HG02970 (cell line): ENCODE results near the gene PHACTR3.

Experiments
- ATAC-seq: cut with Tn5 transposase; IDR thresholded peaks from one replicate; pipeline ENCODE4 v1.9.1; 2021; ENCODE audit warnings: mild to moderate bottlenecking, moderate library complexity, moderate number of reproducible peaks; ENCODE audit not compliant: unreplicated experiment, low FRiP score

The PHACTR3 gene

DNA sequence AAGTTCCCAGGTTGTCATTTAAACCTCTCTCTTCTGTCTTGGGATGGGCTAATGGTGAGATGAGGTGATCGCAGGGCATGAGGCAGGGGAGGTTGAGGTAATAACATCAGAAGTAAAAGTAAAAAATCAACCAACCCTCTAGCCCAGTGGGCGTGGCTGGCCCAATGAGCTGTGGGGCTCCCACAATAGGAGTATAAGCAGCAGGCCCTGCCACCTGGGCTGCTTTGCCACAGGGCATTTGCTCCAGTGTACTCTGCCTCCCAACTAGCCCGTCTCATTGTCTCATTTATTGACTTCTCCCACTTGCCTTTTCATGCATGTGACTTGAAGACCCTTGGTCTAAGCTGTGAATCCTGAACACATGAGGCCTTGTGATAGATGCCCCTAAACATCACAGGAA is 62.8 kb downstream of the PHACTR3 start:
- ATAC-seq: no peak

DNA sequence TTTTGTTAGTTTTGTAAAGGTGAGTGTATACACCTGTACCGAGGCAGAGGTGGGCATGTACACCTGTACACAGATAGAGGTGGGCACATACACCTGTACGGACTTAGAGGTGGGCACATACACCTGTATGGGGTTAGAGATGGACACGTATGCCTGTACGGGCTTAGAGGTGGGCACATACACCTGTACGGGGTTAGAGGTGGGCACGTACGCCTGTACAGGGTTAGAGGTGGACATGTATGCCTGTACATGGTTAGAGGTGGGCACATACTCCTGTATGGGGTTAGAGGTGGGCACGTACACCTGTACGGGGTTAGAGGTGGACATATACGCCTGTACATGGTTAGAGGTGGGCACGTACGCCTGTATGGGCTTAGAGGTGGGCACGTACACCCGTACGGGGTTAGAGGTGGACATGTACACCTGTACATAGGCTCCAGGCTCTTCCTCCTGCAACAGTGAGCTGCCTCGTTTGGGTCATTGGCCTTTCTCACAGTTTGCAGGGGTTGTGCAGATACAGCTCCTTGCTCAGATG is 63.7 kb downstream of the PHACTR3 start:
- no peak for ATAC-seq

DNA sequence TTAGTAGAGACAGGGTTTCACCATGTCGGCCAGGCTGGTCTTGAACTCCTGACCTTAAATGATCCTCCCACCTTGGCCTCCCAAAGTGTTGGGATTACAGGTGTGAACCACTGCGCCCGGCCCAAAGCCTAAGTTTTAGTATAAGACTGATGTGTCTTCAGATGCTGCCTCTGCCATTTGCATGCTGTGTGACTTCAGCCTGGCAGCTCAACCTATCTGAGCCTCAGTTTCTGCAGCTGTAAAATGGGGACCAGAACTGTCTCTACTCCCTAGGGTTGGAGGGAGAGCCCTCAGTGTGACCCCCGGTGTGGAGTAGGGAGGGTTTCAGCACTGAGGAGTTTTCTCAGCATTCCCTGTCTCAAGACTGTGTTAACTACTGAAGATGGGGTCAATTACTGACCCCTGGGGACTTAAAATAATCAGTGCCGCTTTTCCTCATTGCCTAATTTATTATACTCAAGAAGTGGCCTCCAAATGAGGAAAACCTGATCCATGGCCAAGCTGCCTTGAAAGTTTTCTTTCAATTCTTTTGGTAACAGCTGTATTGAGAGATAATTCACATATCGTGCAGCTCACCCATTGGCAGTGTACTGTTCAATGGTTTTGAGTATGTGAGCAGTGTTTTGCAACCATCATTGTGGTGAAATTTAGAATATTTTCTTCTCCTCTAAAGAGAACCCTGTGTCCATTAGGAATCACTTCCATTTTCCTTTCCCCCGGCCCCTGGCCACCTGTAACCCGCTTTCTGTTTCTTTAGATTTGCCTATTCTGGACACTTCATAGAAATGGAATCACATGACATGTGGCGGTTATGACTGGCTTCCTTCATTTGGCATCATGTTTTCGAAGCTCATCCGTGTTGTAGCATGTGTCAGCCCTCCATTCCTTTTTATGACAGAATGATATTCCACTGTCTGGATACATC is 64.8 kb downstream of the PHACTR3 start:
- no peak for ATAC-seq

DNA sequence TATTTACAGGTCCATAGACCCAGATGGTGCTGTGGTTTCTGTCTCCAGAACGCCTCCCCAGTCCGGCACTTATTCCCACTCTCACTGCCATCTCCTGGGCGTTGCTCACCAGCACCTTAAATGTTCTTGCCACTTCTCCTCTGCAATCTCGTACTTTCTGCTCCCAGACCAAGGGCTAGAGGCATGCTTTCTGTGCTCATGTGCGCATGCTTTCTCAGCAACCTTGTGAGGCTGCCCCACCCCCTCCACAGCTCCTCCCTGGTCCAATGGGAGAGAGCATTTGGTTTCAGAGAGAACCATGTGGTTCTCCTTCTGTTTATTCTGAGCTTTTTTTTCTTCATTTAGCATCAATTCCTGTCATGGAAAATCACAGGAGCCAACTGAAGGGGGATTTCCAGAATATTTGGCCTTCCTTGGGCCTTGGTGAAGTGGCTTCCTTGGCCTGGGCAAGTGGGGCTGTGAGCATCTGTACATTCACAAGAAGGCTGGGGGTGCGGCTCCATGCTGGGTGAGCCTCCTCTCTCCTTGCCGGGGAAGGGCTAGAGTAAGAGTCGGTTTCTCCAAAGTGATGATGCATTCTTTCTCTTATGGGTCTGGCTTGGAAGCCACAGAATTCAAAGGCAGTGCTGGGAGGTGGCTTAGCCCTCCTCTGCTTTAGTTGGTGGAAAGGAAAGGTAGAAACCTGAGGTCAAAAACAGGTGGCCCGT is 66.6 kb downstream of the PHACTR3 start:
- no peak for ATAC-seq

DNA sequence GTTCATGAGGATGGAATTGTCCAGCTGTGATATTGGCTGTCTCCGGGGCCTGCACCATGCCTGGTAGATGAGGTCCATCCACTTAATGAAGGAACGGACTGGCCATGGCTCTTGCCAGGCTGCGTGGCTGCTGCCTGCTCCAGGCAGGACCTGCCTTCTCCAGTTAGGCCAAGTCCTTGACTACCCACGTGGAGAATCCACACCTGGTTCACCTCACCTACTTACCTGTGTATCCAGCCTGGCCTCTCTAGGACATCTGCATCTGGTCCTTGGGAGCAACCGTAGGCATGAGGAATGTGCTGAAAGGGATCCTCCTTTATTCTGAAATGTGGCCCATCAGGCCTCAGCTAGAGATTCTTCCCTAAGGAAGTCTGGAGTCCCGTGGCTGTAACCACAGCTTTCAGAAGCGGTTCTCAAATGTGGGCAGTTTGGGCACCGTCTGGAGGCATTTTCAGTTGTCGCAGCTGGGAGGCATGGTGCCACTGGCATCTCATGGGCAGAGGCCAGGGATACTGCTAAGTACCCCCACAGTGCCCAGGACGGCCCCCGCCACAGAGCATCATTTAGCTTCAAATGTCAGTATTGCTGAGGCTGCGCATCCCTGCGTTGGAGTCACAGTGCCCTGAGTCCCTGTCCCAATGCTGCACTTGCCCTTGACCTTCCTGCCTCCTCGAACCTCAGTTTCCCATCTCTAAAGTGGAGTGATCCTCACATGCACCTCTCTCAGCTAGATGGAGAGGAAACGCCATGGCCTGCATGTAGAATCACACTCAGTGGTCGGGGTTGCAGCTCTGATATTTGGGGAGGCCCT is 67.5 kb downstream of the PHACTR3 start:
- ATAC-seq: no peak

DNA sequence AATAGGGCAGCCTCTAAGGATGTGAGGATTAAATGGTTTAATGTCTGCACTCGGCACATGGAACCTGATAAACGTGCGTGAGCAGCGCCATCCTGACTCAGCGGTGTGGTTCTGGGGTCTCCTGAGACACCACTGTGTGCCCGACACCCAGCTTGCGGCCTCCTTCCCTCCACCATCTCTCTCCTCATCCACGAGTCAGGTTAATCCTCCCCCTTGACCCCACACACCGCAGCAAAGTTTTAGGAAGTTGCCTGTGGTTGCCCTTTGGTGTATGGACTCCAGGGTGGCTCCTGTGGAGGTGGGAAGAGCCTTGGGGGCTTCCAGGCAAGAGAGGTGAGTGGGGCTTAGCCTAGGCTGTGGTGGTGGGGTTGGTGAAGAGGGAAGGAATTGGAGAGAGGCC is 68.2 kb downstream of the PHACTR3 start:
- no peak for ATAC-seq

DNA sequence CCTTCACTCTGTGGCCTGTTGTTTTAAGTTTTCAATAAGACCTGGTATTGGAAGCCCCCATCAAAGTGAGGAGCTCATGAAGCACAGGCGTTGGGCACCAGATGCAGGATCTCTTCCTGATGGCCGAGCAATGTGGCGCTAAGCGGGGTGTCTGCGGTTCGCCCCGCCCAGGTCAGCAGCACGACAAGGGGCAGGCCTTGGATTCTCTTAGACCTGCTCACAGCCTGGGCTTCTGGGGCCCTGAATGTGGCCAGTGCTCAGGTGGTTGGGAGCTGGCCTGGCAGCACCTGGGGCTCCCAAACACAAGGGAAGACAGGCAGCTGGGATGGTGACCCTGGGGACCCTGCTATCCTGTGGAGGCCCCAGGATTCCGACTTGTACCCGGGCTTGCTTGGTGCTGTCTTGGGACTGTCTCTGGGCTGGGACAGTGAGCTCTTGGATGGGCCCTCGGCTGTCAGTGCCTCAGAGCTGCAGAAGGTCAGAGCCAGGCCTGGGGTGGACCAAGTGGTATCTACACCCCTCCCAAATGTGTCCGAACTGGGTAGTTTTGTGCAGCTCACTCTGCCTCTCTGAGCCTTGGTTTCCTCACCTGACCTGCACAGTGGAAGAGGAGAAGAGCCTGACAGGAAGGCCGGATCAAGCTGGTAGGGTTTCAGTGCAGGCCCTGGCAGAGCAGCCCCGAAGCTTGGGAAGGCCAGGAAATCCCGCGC is 69.1 kb downstream of the PHACTR3 start:
- no peak for ATAC-seq

DNA sequence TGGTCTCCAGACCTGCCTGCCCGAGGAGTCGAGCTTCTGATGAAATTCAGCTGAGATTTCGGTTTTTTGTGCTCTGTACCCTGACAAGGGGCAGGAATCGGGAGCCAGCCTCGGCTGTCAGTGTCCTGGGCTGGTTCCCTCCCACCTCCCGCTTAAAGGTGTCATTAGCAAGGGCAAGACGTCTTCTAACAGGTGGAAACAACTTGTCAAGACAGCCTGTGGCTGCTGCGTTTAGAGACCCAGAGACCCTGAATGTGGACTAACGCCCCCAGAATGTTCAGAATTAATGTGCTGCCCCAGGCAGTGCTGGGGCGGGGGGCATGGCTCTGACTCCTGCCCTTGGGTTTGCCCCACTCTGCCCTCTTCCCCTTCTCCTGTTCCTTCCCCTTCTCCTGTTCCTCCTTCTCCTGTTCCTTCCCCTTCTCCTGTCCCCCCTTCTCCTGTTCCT is 69.7 kb downstream of the PHACTR3 start:
- no peak for ATAC-seq

DNA sequence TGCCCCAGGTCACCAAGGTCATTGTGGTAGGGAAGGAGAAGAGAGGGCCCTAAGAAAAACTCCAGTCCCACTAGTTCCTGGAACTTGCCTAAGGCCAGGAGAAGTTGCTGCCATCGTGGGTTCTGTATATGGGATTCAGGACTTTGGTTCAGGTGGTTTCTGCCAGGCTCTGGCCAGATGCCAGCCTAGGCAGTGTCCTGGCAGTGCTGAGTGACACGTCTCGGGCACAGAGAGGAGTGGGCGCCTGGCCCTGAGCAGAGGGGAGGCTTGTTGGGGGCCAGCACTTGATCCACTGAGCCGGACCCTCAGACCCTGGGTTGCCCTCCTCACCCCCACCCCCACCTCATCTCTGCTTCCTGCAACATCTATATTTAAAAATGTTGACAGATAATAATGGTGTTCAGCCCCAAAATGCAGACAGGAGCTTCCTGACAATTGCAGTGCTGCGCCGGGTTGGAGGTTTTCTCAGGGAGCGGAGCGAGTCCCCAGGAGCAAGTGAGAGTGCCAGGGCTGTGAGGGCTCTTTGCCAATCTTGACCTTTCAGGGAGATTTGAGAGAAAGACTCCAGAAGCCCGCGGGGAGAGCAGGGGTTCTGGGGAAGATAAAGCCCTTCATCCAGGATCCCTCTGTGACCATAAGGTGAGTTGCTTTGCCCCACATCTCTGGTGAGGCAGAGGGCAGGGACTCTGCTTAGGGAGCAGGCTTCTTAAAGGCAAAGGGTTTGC is 71.9 kb downstream of the PHACTR3 start:
- no peak for ATAC-seq

DNA sequence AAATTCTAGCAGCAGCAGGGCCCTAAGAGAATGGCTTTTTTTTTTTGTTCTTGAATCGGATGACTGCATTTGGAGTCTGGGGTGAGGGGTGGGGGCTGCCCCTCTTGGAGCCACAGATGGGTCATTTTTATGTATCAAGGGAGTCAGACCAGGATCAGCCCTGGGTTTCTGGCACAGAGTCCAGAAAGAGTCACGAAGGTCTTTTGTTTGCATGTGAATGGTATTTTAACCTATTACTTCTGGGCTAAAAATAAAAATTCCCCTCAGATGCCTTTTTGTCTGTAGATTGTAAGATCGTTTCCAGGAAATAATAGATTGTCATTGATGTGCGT is 72.5 kb downstream of the PHACTR3 start:
- ATAC-seq: no peak

DNA sequence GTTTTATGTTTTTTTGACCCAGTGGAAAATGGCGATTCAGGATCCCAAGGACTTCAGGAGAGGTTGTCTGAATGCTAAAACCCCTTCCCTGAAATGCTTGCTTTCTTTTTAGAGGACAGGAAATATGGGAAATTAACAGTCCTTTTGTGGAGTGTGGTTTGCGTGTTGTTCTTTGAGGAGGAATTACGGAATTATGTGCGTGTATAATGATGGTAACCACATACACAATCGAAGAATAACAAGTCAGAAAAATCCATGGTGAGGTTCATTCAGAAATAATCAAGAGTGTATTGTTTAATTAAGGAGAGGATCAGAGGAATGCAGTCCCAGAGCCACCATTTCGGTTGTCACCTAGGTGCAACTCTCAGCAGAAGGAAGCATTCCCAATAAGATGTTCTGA is 73.2 kb downstream of the PHACTR3 start:
- ATAC-seq: no peak

DNA sequence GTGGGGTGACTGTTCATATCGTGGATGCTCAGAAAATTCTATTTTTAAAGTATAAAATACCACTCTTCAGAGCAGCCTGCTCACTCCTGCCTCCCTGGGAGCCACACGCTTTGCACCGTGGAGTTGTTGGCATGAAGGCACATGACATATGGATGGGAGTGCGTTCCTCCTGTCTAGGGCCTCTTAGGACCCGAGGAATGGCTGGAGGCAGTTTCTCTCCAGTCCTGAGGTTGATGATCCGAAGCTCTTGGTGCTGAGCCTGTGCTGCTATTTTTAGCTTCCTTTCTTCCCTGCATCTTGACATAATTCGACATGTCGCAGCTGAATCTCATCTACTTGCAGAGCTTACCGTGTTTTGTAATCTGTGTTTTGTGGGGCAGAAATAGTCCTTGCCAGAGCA is 73.9 kb downstream of the PHACTR3 start:
- ATAC-seq: no peak

DNA sequence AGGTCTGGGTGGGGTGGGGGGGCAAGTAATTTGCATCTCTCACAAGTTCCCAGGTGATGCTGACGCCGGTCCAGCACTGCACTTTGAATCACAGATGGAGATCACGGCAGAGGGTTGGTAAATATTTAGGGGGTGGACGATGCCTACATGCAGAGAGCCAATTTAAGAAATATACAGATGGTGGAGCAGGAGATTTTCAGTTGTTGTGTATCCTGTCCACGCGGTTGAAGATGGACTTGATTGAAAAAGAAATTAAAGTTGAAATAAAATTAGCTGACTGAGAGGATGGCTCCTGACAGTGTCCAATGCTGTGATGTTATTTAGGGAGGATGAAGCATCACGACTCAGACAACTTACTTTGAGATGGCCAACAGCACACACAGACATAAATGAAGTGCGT is 74.6 kb downstream of the PHACTR3 start:
- no peak for ATAC-seq

DNA sequence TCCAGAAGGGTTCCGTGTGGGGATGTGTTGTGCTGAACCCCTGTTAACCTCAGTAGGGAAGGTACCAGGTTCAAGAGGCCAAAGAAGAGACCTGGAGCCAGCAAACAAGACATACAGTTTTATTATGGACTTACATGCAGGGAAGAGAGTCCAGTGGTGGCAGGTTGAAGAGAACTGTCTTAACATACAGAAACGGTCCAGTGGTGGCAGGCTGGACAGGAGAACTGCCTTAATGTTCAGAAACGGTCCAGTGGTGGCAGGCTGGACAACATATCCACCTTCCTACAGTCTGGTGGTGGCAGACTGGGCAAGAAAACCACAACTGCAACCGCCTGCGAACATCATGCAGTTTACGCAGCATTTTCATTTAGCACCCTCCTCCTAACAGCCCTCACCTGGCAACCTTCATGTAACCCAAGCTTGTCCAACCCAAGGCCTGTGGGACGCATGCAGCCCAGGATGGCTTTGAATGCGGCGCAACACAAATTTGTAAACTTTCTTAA is 75.9 kb downstream of the PHACTR3 start:
- ATAC-seq: no peak

DNA sequence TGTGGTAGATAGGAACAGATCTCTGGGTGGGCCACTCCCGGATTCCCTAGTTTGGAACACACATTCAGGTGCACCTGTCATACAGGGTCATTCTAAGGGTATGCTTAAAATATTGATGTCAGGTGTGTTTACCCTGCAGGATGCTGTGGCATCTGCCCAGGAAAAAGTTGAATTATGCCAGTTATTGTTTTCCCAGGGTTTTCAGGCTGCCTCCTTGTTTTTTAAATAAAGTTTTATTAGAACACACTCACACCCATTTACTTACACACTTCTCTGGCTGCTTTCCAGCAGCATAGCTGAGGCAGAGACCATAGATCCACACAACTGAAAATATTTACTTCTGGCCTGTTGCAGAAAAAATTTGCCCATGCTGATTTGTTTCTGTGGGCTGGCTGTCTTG is 76.5 kb downstream of the PHACTR3 start:
- ATAC-seq: no peak

DNA sequence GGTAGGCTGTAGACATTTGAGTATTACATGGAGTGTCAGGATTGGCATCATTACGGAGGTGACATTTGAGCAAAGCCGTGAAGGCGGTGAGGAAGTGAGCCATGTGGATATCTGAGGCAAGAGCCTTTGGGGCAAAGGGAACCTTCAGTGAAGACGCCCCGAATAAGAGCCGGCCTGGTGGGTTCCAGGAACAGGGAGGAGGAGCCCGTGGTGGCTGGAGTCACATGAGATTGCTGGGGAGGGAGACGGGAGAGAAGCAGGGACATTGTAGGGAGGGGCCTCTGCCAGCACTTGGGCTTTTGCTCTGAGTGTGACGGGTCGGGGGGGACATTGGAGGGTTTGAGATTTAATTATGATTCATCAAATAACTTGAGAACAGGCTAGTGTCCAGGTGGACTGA is 78.3 kb downstream of the PHACTR3 start:
- ATAC-seq: no peak

DNA sequence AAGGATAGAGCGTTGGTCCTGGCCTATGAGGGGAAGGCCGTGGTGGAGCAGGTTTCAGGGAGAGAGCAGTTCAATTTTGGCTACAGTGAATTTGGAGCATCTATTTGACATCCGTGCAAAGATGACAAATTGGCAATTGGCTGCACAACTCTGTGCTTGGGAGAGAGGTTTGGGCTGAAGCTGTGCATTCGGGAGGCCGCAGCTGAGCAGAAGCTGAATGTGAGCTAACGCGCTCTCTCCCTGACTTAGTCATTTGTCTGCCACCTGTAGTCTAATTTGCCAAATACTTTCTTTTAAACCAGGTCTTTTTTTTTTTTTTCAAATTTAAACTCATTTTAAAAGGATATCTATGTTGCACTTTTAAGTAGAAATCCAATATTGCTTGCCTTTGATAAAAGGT is 78.8 kb downstream of the PHACTR3 start:
- no peak for ATAC-seq

DNA sequence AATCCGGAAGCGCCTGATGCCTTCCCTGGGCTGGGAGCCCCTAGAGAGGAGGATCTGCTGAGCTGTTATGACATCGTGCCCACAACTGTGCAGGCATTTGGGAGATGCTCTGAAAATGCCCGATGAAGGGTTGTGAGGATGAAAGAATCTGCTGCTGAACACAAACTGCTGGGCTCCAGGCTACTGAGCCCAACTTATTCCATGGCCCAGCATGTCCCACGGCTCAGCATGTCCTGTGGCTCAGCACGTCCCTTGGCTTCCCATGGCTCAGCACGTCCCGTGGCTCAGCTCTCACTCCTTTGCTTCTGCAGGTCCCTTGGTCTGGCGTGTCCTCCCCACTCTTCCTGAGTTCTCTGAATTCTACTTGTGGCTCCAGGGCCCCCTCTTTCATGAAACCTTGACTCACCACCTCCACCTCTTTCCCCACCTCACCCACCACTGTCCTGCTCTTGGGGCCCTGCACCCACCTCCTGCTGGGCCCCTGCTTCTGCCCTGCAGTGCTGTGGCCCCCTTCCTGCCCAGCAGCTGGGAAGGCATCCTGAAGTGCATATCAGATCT is 80.4 kb downstream of the PHACTR3 start:
- ATAC-seq: no peak
